ENCODE measurements around the gene SH2D3C. TPM values are rescaled to one million over a fixed set of nuclear protein-coding genes. Genes with fewer than 3 reads are reported as not detected.

The SH2D3C gene
- total and polyA plus RNA-seq, 10 of the 15 experiments (the other 5 are each of a cell fraction or from before 2014, with no cell fraction given), result 1.2 to 23.5 (median 16.2) TPM

- no peak for TF ChIP-seq USF1 (IDR thresholded peaks at IDR 0.05; ENCODE audit: borderline replicate concordance, extremely low read length, insufficient read depth, low read depth, low read length)
- no peak for TF ChIP-seq SREBF2 (IDR thresholded peaks at IDR 0.05; ENCODE audit: low read length)
- no peak for TF ChIP-seq SUPT20H (IDR thresholded peaks at IDR 0.05; ENCODE audit: borderline replicate concordance, control insufficient read depth, low read depth, low read length)
- TF ChIP-seq E2F8 (IDR thresholded peaks at IDR 0.05; ENCODE audit: low read depth, partially characterized antibody), result no peak
- peak; percentile 80 for TF ChIP-seq FOXM1 (IDR thresholded peaks at IDR 0.05; ENCODE audit: low read depth, low read length)
- no peak for TF ChIP-seq ZBTB33 (IDR thresholded peaks at IDR 0.05)
- TF ChIP-seq MAX (IDR thresholded peaks at IDR 0.05; ENCODE audit: low read depth, low read length), result peak; percentile 69
- no peak for TF ChIP-seq CBX5 (IDR thresholded peaks at IDR 0.05; ENCODE audit: low read depth)
- TF ChIP-seq RB1 (IDR thresholded peaks at IDR 0.05; ENCODE audit: borderline replicate concordance), result peak; percentile 86
- peak; percentile 88 for TF ChIP-seq BACH1 (IDR thresholded peaks at IDR 0.05; ENCODE audit: borderline replicate concordance)
- peak; percentile 93 for TF ChIP-seq POLR2A (IDR thresholded peaks at IDR 0.05; ENCODE audit: low read depth, low read length)
- peak; percentile 58; the same call in 1 of the 2 replicates for TF ChIP-seq ZNF687 (IDR thresholded peaks at IDR 0.05)
- no peak for TF ChIP-seq RELB (IDR thresholded peaks at IDR 0.05; ENCODE audit: low read depth)
- TF ChIP-seq SIN3A (IDR thresholded peaks at IDR 0.05; ENCODE audit: low read depth, low read length), result 0 out of 2 replicates have a peak, but pooled peaks have one; percentile 81
- TF ChIP-seq IRF4 (IDR thresholded peaks at IDR 0.05; ENCODE audit: low read depth, low read length), result 0 out of 2 replicates have a peak, but pooled peaks have one; percentile 15
- peak; percentile 98 for TF ChIP-seq STAT1 (conservative IDR thresholded peaks at IDR 0.05)
Observed at GRCh38 chr9:127734747-127735529, 43.5 kb downstream of the SH2D3C start, which contains the start of gene TOR2A (continued).

Data from GM12878 (cell line).